Upper lobe of right lung (tissue), 1 donor: ENCODE data around the gene GALM. TPM values are rescaled to one million over a fixed set of nuclear protein-coding genes. Genes with fewer than 3 reads are reported as not detected.

ENCODE experiments used
- ATAC-seq: fragments of 200-7000 bp; cut with Tn5 transposase; one replicate; pipeline ENCODE4 v1.9.1; 2020; ENCODE audit warnings: mild to moderate bottlenecking, moderate library complexity
- DNase-seq: peaks from one replicate; pipeline ENCODE4 v3.0.0-alpha.2; 2020
- H3K27ac ChIP-seq: fragments of 200-600 bp; one replicate; pipeline ENCODE4 v1.8.0; 2022
- H3K27me3 ChIP-seq: fragments of 200-600 bp; one replicate; pipeline ENCODE4 v1.8.0; 2022; ENCODE audit warnings: mild to moderate bottlenecking
- H3K36me3 ChIP-seq: fragments of 200-600 bp; one replicate; pipeline ENCODE4 v1.8.0; 2022
- H3K4me1 ChIP-seq: fragments of 200-600 bp; one replicate; pipeline ENCODE4 v1.8.0; 2022
- H3K4me3 ChIP-seq: fragments of 200-600 bp; one replicate; pipeline ENCODE4 v1.8.0; 2022; ENCODE audit warnings: mild to moderate bottlenecking
- H3K9me3 ChIP-seq: fragments of 200-600 bp; one replicate; pipeline ENCODE4 v1.8.0; 2022
- CTCF ChIP-seq: fragments of 200-600 bp; IDR thresholded peaks from one replicate; pipeline ENCODE4 v1.8.0; 2022; ENCODE audit warnings: antibody characterized with exemption
- intact Hi-C: fragments of 100-400 bp; cut with DNase I; formaldehyde crosslinking; loops from one replicate; pipeline ENCODE4 v1.11.0; 2022
- total RNA-seq: library from RNA; stranded (reverse); fragmentation: NEBNext Ultra II Directional; extraction: Animal tissue kit (Norgen Biotek cat#: 25700); gene quantifications from one replicate; pipeline ENCODE4 v1.2.1, GENCODE V29; 2021
- donor health status: DM: no; HTN: yes; CAD: no; lungs with severe emphysema.

The GALM gene
- total RNA-seq, 1 donor from 2014 or later = 14.7 TPM

GRCh38 chr2:38723173-38723572 is 57.3 kb downstream of the GALM start:
- Histone ChIP-seq H3K27ac (no peak overlapping the region), H3K4me3 (no peak overlapping the region), H3K9me3 (no peaks in the 10 kb centered on the region), H3K27me3 (no peaks in the 10 kb centered on the region), H3K4me1 (peaks cover 11% of the 10 kb centered on the region), H3K36me3 (no peaks in the 10 kb centered on the region)
- no peak for DNase-seq
- intact Hi-C loops = no loop called here
- no peak for TF ChIP-seq CTCF
- ATAC-seq = no peak

GRCh38 chr2:38727661-38728060 is 61.7 kb downstream of the GALM start:
- intact Hi-C loops = loop anchor here (5.0 kb wide), 1 partner anchor 140 kb away; no protein-coding TSS in a partner anchor

DNA sequence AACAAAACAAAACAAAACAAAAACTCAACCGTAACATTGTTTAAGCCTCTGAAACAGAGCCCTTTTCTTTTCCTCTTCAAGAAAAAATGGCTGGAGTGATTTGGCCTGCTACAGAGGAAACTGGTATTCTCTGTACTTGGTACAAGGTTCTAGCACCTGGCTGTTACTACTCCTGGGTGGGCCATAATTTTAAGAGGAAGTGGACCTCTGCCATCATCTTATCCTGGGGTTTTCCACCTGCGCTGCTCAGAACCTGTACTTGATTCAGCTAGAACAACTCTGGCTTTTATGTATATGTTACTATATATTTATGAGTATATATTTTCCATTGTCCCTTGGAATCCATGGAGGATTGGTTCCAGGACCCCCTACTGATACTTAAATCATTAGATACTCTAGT is 62.8 kb downstream of the GALM start:
- TF ChIP-seq CTCF = no peak
- H3K27ac ChIP-seq = no peak overlapping the region
- DNase-seq = no peak
- ATAC-seq = no peak
- H3K4me3 ChIP-seq = no peak overlapping the region
- intact Hi-C loops = loop anchor here (5.0 kb wide), 1 partner anchor 141 kb away; no protein-coding TSS in a partner anchor
- H3K4me1 ChIP-seq = no peaks in the 10 kb centered on the region
- H3K27me3 ChIP-seq = no peaks in the 10 kb centered on the region
- H3K36me3 ChIP-seq = peaks cover 36% of the 10 kb centered on the region
- no peaks in the 10 kb centered on the region for H3K9me3 ChIP-seq

More at GRCh38 chr2:38727661-38728060, 61.7 kb downstream of the GALM start:
- H3K9me3 ChIP-seq = no peaks in the 10 kb centered on the region
- ATAC-seq (no peak), DNase-seq (no peak)
- no peak overlapping the region for H3K27ac ChIP-seq
- TF ChIP-seq CTCF = no peak
- H3K36me3 ChIP-seq = peaks cover 26% of the 10 kb centered on the region
- no peaks in the 10 kb centered on the region for H3K27me3 ChIP-seq
- H3K4me3 ChIP-seq = no peak overlapping the region
- no peaks in the 10 kb centered on the region for H3K4me1 ChIP-seq

DNA sequence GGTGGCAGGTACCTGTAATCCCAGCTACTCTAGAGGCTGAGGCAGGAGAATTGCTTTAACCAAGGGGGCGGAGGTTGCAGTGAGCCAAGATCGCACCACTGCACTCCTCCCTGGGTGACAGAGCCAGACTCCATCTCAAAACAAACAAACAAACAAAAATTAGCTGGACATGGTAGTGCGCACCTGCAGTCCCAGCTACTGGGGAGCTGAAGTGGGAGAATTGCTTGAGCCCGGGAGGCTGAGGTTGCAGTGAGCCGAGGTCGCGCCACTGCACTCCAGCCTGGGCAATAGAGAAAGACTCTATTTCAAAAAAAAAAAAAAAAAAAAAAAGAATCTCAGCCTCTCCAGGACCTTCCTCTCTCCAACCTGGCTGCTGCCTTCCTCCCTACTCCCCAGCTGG is 65.2 kb downstream of the GALM start:
- peaks cover 39% of the 10 kb centered on the region for H3K36me3 ChIP-seq
- peaks cover 11% of the 10 kb centered on the region for H3K4me1 ChIP-seq
- no peaks in the 10 kb centered on the region for H3K27me3 ChIP-seq
- no peak overlapping the region for H3K27ac ChIP-seq
- no peak for ATAC-seq
- H3K9me3 ChIP-seq = no peaks in the 10 kb centered on the region
- TF ChIP-seq CTCF = no peak
- no peak overlapping the region for H3K4me3 ChIP-seq
- DNase-seq = peak; percentile 17
- intact Hi-C loops = no loop called here

DNA sequence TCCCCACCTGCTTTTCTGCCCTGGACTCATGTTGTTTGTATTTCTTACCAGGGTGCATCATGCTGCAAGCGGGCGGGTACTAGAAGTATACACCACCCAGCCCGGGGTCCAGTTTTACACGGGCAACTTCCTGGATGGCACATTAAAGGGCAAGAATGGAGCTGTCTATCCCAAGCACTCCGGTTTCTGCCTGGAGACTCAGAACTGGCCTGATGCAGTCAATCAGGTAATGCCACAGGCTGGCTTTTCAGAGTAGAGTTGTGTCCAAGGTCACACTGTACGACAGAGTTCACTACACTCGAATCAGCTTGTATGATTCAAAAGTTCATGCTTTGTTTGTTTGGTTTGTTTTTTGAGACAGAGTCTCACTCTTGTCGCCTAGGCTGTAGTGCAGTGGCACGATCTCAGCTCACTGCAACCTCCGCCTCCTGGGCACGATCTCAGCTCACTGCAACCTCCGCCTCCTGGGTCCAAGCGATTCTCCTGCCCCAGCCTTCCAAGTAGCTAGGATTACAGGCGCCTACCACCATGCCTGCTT is 65.8 kb downstream of the GALM start:
- no peak for TF ChIP-seq CTCF
- peaks cover 17% of the 10 kb centered on the region for H3K4me1 ChIP-seq
- no peak overlapping the region for H3K4me3 ChIP-seq
- H3K27ac ChIP-seq = no peak overlapping the region
- no peak for ATAC-seq
- no peaks in the 10 kb centered on the region for H3K27me3 ChIP-seq
- H3K9me3 ChIP-seq = no peaks in the 10 kb centered on the region
- peak; percentile 31 for DNase-seq
- intact Hi-C loops = no loop called here
- H3K36me3 ChIP-seq = peaks cover 39% of the 10 kb centered on the region
